ENCODE data around the gene TUBGCP2. TPM values are rescaled to one million over a fixed set of nuclear protein-coding genes. Genes with fewer than 3 reads are reported as not detected.
"Not testable (repeated sequence)": the region's sequence is repeated elsewhere in the genome, so short reads cannot be mapped to it uniquely, and the experiment has no call there.

Gene TUBGCP2
- total RNA-seq, 1 donor from 2014 or later, result 66.7 TPM

- no peaks in the 10 kb centered on the region for H3K9me3 Mint-ChIP-seq
- no peak overlapping the region for H3K27ac Mint-ChIP-seq
- no peak overlapping the region for H3K4me3 Mint-ChIP-seq
- no peaks in the 10 kb centered on the region for H3K27me3 Mint-ChIP-seq
- ChIA-PET CTCF (interaction anchor here (0.9 to 1.4 kb wide), 2 partner anchors 40 to 124 kb away, joined by 3 read pairs; no protein-coding TSS in a partner anchor), POLR2A (interaction anchor here (7.0 kb wide), 1 partner anchor 7 kb away, joined by 85 read pairs; the partner anchor contains the start of gene ADAM8)
- H3K4me1 Mint-ChIP-seq, result peaks cover 32% of the 10 kb centered on the region
- intact Hi-C loops (cut with micrococcal nuclease), result no loop called here
- peaks cover 45% of the 10 kb centered on the region for H3K36me3 Mint-ChIP-seq (ENCODE audit: low read depth)
- no peak for DNase-seq
- TF ChIP-seq, protein P1, sequence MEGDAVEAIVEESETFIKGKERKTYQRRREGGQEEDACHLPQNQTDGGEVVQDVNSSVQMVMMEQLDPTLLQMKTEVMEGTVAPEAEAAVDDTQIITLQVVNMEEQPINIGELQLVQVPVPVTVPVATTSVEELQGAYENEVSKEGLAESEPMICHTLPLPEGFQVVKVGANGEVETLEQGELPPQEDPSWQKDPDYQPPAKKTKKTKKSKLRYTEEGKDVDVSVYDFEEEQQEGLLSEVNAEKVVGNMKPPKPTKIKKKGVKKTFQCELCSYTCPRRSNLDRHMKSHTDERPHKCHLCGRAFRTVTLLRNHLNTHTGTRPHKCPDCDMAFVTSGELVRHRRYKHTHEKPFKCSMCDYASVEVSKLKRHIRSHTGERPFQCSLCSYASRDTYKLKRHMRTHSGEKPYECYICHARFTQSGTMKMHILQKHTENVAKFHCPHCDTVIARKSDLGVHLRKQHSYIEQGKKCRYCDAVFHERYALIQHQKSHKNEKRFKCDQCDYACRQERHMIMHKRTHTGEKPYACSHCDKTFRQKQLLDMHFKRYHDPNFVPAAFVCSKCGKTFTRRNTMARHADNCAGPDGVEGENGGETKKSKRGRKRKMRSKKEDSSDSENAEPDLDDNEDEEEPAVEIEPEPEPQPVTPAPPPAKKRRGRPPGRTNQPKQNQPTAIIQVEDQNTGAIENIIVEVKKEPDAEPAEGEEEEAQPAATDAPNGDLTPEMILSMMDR (IDR thresholded peaks at IDR 0.05), result no peak
- ATAC-seq (ENCODE audit: low read depth), result no peak
Observed at GRCh38 chr10:133267293-133267692, 41.4 kb downstream of the TUBGCP2 start.

GRCh38 chr10:133266056-133266795, 42.4 kb downstream of the TUBGCP2 start:
- DNase-seq (no peak), ATAC-seq (ENCODE audit: low read depth) (no peak)
- TF ChIP-seq, protein P1 (IDR thresholded peaks at IDR 0.05), result no peak
- peaks cover 36% of the 10 kb centered on the region for H3K36me3 Mint-ChIP-seq (ENCODE audit: low read depth)
- no peaks in the 10 kb centered on the region for H3K9me3 Mint-ChIP-seq
- ChIA-PET CTCF (interaction anchor here (1.4 to 1.7 kb wide), 2 partner anchors 9 to 41 kb away, joined by 3 read pairs; no protein-coding TSS in a partner anchor), POLR2A (interaction anchor here (7.0 kb wide), 1 partner anchor 8 kb away, joined by 85 read pairs; the partner anchor contains the start of gene ADAM8)
- no peak overlapping the region for H3K27ac Mint-ChIP-seq
- intact Hi-C loops (cut with micrococcal nuclease), result no loop called here
- H3K4me1 Mint-ChIP-seq, result peaks cover 37% of the 10 kb centered on the region
- no peaks in the 10 kb centered on the region for H3K27me3 Mint-ChIP-seq
- H3K4me3 Mint-ChIP-seq, result no peak overlapping the region

GRCh38 chr10:133265052-133265451, 43.6 kb downstream of the TUBGCP2 start:
- H3K9me3 Mint-ChIP-seq, result not testable (repeated sequence)
- POLR2A ChIA-PET, result interaction anchor here (7.0 kb wide), 1 partner anchor 9 kb away, joined by 85 read pairs; the partner anchor contains the start of gene ADAM8

GRCh38 chr10:133264461-133264860, 44.2 kb downstream of the TUBGCP2 start:
- DNase-seq (no peak), ATAC-seq (ENCODE audit: low read depth) (no peak)
- CTCF ChIA-PET, result interaction anchor here (0.7 to 1.1 kb wide), 3 partner anchors 11 to 121 kb away, joined by 3 read pairs; no protein-coding TSS in a partner anchor
- Mint-ChIP-seq H3K4me1 (peaks cover 55% of the 10 kb centered on the region), H3K27me3 (no peaks in the 10 kb centered on the region), H3K9me3 (no peaks in the 10 kb centered on the region), H3K36me3 (ENCODE audit: low read depth) (peaks cover 22% of the 10 kb centered on the region), H3K4me3 (peak overlapping the region; percentile 5), H3K27ac (peak overlapping the region; percentile 47)
- intact Hi-C loops (cut with micrococcal nuclease), result no loop called here
- TF ChIP-seq, protein P1 (IDR thresholded peaks at IDR 0.05), result no peak
- POLR2A ChIA-PET, result interaction anchor here (0.7 to 7.0 kb wide), 2 partner anchors 10 to 345 kb away, joined by 7 to 85 read pairs; partner anchors contain the start of gene ADAM8

More at GRCh38 chr10:133265052-133265451, 43.6 kb downstream of the TUBGCP2 start:
- H3K4me3 Mint-ChIP-seq; ATAC-seq (ENCODE audit: low read depth); intact Hi-C loops (cut with micrococcal nuclease); H3K27ac Mint-ChIP-seq; DNase-seq; H3K27me3 Mint-ChIP-seq: not testable (repeated sequence)
- CTCF ChIA-PET, result interaction anchor here (1.1 kb wide), 1 partner anchor 122 kb away, joined by 3 read pairs; no protein-coding TSS in a partner anchor
- Mint-ChIP-seq H3K4me1 (peaks cover 49% of the 10 kb centered on the region), H3K36me3 (ENCODE audit: low read depth) (peaks cover 27% of the 10 kb centered on the region)

DNA sequence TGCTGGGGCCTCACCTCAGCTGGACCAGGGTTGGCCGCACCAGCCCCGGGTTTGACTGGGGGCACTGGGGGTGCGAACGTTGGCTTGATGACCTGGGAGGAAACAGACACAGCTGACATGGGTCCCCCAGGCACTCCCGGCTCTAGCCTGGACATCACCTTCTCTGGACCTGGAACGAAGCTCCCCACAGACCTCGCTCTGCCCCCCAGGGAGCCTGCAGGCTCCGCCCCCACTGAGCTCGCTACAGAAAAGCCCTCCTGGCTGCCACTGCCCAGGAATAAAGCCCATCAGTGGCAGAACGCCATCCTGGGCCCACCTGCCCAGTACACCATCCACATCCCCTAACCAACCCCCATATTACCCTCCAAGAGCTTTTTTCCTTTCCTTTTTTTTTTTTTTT, 45.0 kb downstream of the TUBGCP2 start:
- intact Hi-C loops (cut with micrococcal nuclease), result no loop called here
- Mint-ChIP-seq H3K4me3 (no peak overlapping the region), H3K27ac (no peak overlapping the region), H3K4me1 (peaks cover 63% of the 10 kb centered on the region), H3K36me3 (ENCODE audit: low read depth) (peaks cover 21% of the 10 kb centered on the region), H3K27me3 (no peaks in the 10 kb centered on the region), H3K9me3 (no peaks in the 10 kb centered on the region)
- ChIA-PET POLR2A (interaction anchor here (0.7 to 7.0 kb wide), 2 partner anchors 11 to 344 kb away, joined by 7 to 85 read pairs; partner anchors contain the start of gene ADAM8), CTCF (interaction anchor here (0.7 to 1.1 kb wide), 3 partner anchors 12 to 120 kb away, joined by 3 read pairs; no protein-coding TSS in a partner anchor)
- ATAC-seq (ENCODE audit: low read depth) (no peak), DNase-seq (no peak)
- TF ChIP-seq, protein P1 (IDR thresholded peaks at IDR 0.05), result no peak
